IMR-90 (cell line): ENCODE data around the gene CERS4. TPM values are rescaled to one million over a fixed set of nuclear protein-coding genes. Genes with fewer than 3 reads are reported as not detected.

Source experiments
- ATAC-seq: fragments of 200-7000 bp; cut with Tn5 transposase; 2 replicates; pipeline ENCODE4 v1.9.1; 2020; ENCODE audit warnings: low read depth, mild to moderate bottlenecking, moderate library complexity
- BruUV-seq: library from RNA; stranded (reverse); fragments of 400-500 nt; replicated peaks from 2 replicates; lab custom pipeline; 2021; lab: Mats Ljungman, UMichigan
- CTCF ChIA-PET: fragments of 300-600 bp; formaldehyde crosslinking; extraction: SDS; loops from one replicate; lab custom pipeline; 2021; ENCODE audit warnings: antibody characterized with exemption; lab: Yijun Ruan, JAX
- POLR2A ChIA-PET: fragments of 300-600 bp; sonication (Branson Sonifier 250); formaldehyde crosslinking; loops from one replicate; lab custom pipeline; 2022; ENCODE audit warnings: antibody characterized with exemption; ENCODE audit not compliant: unreplicated experiment; lab: Charles Lee
- DNase-seq: peaks from one replicate; pipeline ENCODE4 v3.0.0; 2013
- H2AFZ ChIP-seq: replicated peaks from 2 replicates; pipeline ENCODE3; 2013; ENCODE audit warnings: low read length, mild to moderate bottlenecking; ENCODE audit not compliant: poor library complexity
- H2AK5ac ChIP-seq: 2 replicates; pipeline ENCODE4 v1.6.1; 2013; ENCODE audit warnings: low read depth, low read length, inconsistent platforms
- H2AK9ac ChIP-seq: replicated peaks from 2 replicates; pipeline ENCODE3; 2013; ENCODE audit warnings: mild to moderate bottlenecking, low read depth, low read length, moderate library complexity; ENCODE audit not compliant: poor library complexity
- H2BK120ac ChIP-seq: 2 replicates; pipeline ENCODE4 v1.6.1; 2013; ENCODE audit warnings: low read depth, low read length, inconsistent platforms
- H2BK15ac ChIP-seq: 3 replicates; pipeline ENCODE4 v1.6.1; 2013; ENCODE audit warnings: low read depth, low read length, inconsistent platforms
- H2BK20ac ChIP-seq: 2 replicates; pipeline ENCODE4 v1.6.1; 2013; ENCODE audit warnings: low read depth, mild to moderate bottlenecking, inconsistent platforms, low read length, moderate library complexity
- H2BK5ac ChIP-seq: 2 replicates; pipeline ENCODE4 v1.6.1; 2013; ENCODE audit warnings: mild to moderate bottlenecking, low read depth, low read length, inconsistent platforms; ENCODE audit not compliant: poor library complexity, severe bottlenecking
- H3K14ac ChIP-seq: replicated peaks from 2 replicates; pipeline ENCODE4 v1.6.1; 2013; ENCODE audit warnings: low read depth, low read length, inconsistent platforms
- H3K18ac ChIP-seq: 2 replicates; pipeline ENCODE4 v1.6.1; 2013; ENCODE audit warnings: low read depth, low read length, control low read depth
- H3K23ac ChIP-seq: 2 replicates; pipeline ENCODE4 v1.6.1; 2013; ENCODE audit warnings: low read depth, low read length, inconsistent platforms
- H3K27ac ChIP-seq: 2 replicates; pipeline ENCODE4 v1.5.1; 2013; ENCODE audit warnings: mild to moderate bottlenecking, control low read depth, low read length; ENCODE audit not compliant: insufficient read depth
- H3K27me3 ChIP-seq: 2 replicates; pipeline ENCODE4 v1.6.1; 2013; ENCODE audit warnings: low read length; ENCODE audit not compliant: control insufficient read depth, insufficient read depth
- H3K36me3 ChIP-seq: 2 replicates; pipeline ENCODE4 v1.6.1; 2013; ENCODE audit warnings: low read length, mixed read lengths; ENCODE audit not compliant: control insufficient read depth, insufficient read depth
- H3K4ac ChIP-seq: 2 replicates; pipeline ENCODE4 v1.6.1; 2013; ENCODE audit warnings: low read depth, low read length, inconsistent platforms
- H3K4me1 ChIP-seq: 2 replicates; pipeline ENCODE4 v1.6.1; 2013; ENCODE audit warnings: low read length, mixed read lengths; ENCODE audit not compliant: control insufficient read depth, insufficient read depth
- H3K4me2 ChIP-seq: 2 replicates; pipeline ENCODE4 v1.6.1; 2013; ENCODE audit warnings: low read depth, mild to moderate bottlenecking, control low read depth, low read length, moderate library complexity
- H3K4me3 ChIP-seq: 2 replicates; pipeline ENCODE4 v1.5.1; 2013; ENCODE audit warnings: low read depth, mild to moderate bottlenecking, control low read depth, low read length, moderate library complexity; ENCODE audit not compliant: insufficient read depth
- H3K56ac ChIP-seq: 2 replicates; pipeline ENCODE4 v1.6.1; 2013; ENCODE audit warnings: low read length, inconsistent platforms; ENCODE audit not compliant: insufficient read depth; ENCODE audit errors: extremely low read depth
- H3K79me1 ChIP-seq, 2 experiments: 2 replicates each; pipeline ENCODE4 v1.6.1; 2013; ENCODE audit warnings: low read length in 2 of 2, inconsistent platforms in 1 of 2, low read depth in 1 of 2
- H3K9ac ChIP-seq: 2 replicates; pipeline ENCODE4 v1.6.1; 2013; ENCODE audit warnings: low read depth, low read length, control low read depth
- H3K9me1 ChIP-seq: 2 replicates; pipeline ENCODE4 v1.6.1; 2013; ENCODE audit warnings: low read length, inconsistent platforms; ENCODE audit not compliant: insufficient read depth
- H3K9me3 ChIP-seq: 2 replicates; pipeline ENCODE4 v1.6.1; 2013; ENCODE audit warnings: low read length; ENCODE audit not compliant: control insufficient read depth, insufficient read depth
- H4K20me1 ChIP-seq: 2 replicates; pipeline ENCODE4 v1.6.1; 2013; ENCODE audit warnings: low read length, inconsistent platforms; ENCODE audit not compliant: insufficient read depth
- H4K5ac ChIP-seq: 2 replicates; pipeline ENCODE4 v1.6.1; 2013; ENCODE audit warnings: mild to moderate bottlenecking, low read depth, low read length, control low read depth
- H4K8ac ChIP-seq, 2 experiments: 2 replicates each; pipeline ENCODE4 v1.6.1; 2013; ENCODE audit warnings: low read depth in 2 of 2, low read length in 2 of 2, control low read depth in 1 of 2, inconsistent platforms in 1 of 2
- H4K91ac ChIP-seq: 2 replicates; pipeline ENCODE4 v1.6.1; 2013; ENCODE audit warnings: low read depth, low read length, inconsistent platforms; ENCODE audit not compliant: insufficient read depth
- BHLHE40 ChIP-seq: fragments of 150-350 bp; IDR thresholded peaks from 2 replicates; pipeline ENCODE4 v1.6.1; 2016; ENCODE audit warnings: mild to moderate bottlenecking, low read depth, low read length
- CEBPB ChIP-seq: IDR thresholded peaks from 2 replicates; pipeline ENCODE4 v1.6.1; 2012; ENCODE audit warnings: low read depth, low read length, improper control_type of control experiment
- CHD1 ChIP-seq: IDR thresholded peaks from 2 replicates; pipeline ENCODE4 v1.6.1; 2012; ENCODE audit warnings: low read depth, low read length, improper control_type of control experiment
- ELK1 ChIP-seq: fragments of 150-350 bp; IDR thresholded peaks from 2 replicates; pipeline ENCODE4 v1.6.1; 2016; ENCODE audit warnings: low read depth, mild to moderate bottlenecking, low read length, moderate library complexity, borderline replicate concordance
- FOS ChIP-seq: fragments of 150-350 bp; IDR thresholded peaks from 2 replicates; pipeline ENCODE4 v1.6.1; 2016; ENCODE audit warnings: low read depth, low read length
- MAFK ChIP-seq: IDR thresholded peaks from 2 replicates; pipeline ENCODE4 v1.6.1; 2012; ENCODE audit warnings: low read depth, low read length, improper control_type of control experiment
- NFE2L2 ChIP-seq: fragments of 150-350 bp; IDR thresholded peaks from 2 replicates; pipeline ENCODE4 v1.6.1; 2016; ENCODE audit warnings: low read depth, mild to moderate bottlenecking, low read length
- RCOR1 ChIP-seq: IDR thresholded peaks from 2 replicates; pipeline ENCODE4 v1.6.1; 2012; ENCODE audit warnings: mild to moderate bottlenecking, low read length, improper control_type of control experiment; ENCODE audit not compliant: insufficient replicate concordance
- SMC3 ChIP-seq: fragments of 150-350 bp; IDR thresholded peaks from 2 replicates; pipeline ENCODE4 v1.6.1; 2016; ENCODE audit warnings: low read depth, mild to moderate bottlenecking, antibody characterized with exemption, low read length, moderate library complexity
- WGBS, 2 experiments: methylation state at CpG; one replicate each; pipeline versions ENCODE4 v1.1.5 to v1.1.7; 2013; ENCODE audit warnings: missing lambda C conversion rate in 2 of 2; ENCODE audit not compliant: insufficient read length in 1 of 2; ENCODE audit errors: extremely low coverage in 2 of 2; 5-methylcytosine and 5-hydroxymethylcytosine counted together
- dilution Hi-C: fragments of 300-500 bp; cut with HindIII; formaldehyde crosslinking; loops from one replicate; pipeline ENCODE4 v1.14.3; 2018; ENCODE audit warnings: low sequenced_read_pairs; ENCODE audit not compliant: unreplicated experiment
- in situ Hi-C: fragments of 300-500 bp; cut with MboI; formaldehyde crosslinking; loops from 3 replicates; pipeline ENCODE4 v1.14.3; 2019; ENCODE audit warnings: low sequenced_read_pairs, inconsistent platforms, mixed read lengths
- intact Hi-C: fragments of 100-400 bp; cut with micrococcal nuclease; formaldehyde crosslinking; loops from 2 replicates; pipeline ENCODE4 v1.10.0; 2022
- polyA plus RNA-seq, 3 experiments: library from polyadenylated mRNA; depleted of rRNA; stranded (reverse); fragments of >200 nt; gene quantifications; 2 replicates each; pipeline ENCODE4 v1.2.3, GENCODE V29; 2012; ENCODE audit warnings: low replicate concordance in 1 of 3
- total RNA-seq: library from RNA; depleted of rRNA; stranded (reverse); fragments of >200 nt; gene quantifications from 2 replicates; pipeline ENCODE4 v1.2.3, GENCODE V29; 2012
- TF ChIP-seq, protein P1 (sequence below): fragments of 150-350 bp; IDR thresholded peaks from 2 replicates; pipeline ENCODE4 v1.6.1; 2017; ENCODE audit warnings: mild to moderate bottlenecking, antibody characterized with exemption, low read length, low read depth

The CERS4 gene
- total and polyA plus RNA-seq, 2 of the 4 experiments (the other 2 are of a cell fraction) = 3.2 to 5.7 TPM

GRCh38 chr19:8240274-8241229, 31.4 kb downstream of the CERS4 start (continued):
- TF ChIP-seq, protein P1, sequence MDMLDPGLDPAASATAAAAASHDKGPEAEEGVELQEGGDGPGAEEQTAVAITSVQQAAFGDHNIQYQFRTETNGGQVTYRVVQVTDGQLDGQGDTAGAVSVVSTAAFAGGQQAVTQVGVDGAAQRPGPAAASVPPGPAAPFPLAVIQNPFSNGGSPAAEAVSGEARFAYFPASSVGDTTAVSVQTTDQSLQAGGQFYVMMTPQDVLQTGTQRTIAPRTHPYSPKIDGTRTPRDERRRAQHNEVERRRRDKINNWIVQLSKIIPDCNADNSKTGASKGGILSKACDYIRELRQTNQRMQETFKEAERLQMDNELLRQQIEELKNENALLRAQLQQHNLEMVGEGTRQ = peak; percentile 98

GRCh38 chr19:8241646-8242045, 32.5 kb downstream of the CERS4 start:
- no peak overlapping the region for H3K4me2 ChIP-seq
- H4K91ac ChIP-seq = no peak overlapping the region
- no peak overlapping the region for H3K27ac ChIP-seq
- H2BK15ac ChIP-seq = no peak overlapping the region
- ATAC-seq (no peak), DNase-seq (no peak)
- H3K23ac ChIP-seq = no peak overlapping the region
- no peak overlapping the region; the same call in 1 of the 2 replicates for H2AK5ac ChIP-seq
- H2AFZ ChIP-seq = no peak overlapping the region
- H2AK9ac ChIP-seq = peak overlapping the region; percentile 90
- ChIA-PET POLR2A (interaction anchor here (0.6 kb wide), 1 partner anchor 77 kb away, joined by 12 read pairs; no protein-coding TSS in a partner anchor), CTCF (no interaction called here)
- no peak overlapping the region for H3K4me3 ChIP-seq
- peaks cover 2% of the 10 kb centered on the region; the same call in 1 of the 2 replicates for H3K27me3 ChIP-seq
- no peak overlapping the region for H3K18ac ChIP-seq
- H2BK5ac ChIP-seq = no peak overlapping the region
- no peak overlapping the region for H3K9ac ChIP-seq
- no peak overlapping the region for H3K56ac ChIP-seq
- no peak overlapping the region for H3K4ac ChIP-seq
- peaks cover 10% of the 10 kb centered on the region; the same call in 1 of the 2 replicates for H3K4me1 ChIP-seq
- dilution Hi-C loops = no loop called here
- intact Hi-C loops = no loop called here
- H4K5ac ChIP-seq = no peak overlapping the region
- in situ Hi-C loops = no loop called here
- no TSS peak for BruUV-seq
- H3K79me1 ChIP-seq = no peaks in the 10 kb centered on the region
- H3K14ac ChIP-seq = no peak overlapping the region
- peaks cover 4% of the 10 kb centered on the region; the same call in 1 of the 2 replicates for H4K20me1 ChIP-seq
- no peak overlapping the region for H2BK20ac ChIP-seq
- peaks cover 11% of the 10 kb centered on the region for H3K9me3 ChIP-seq
- H2BK120ac ChIP-seq = no peak overlapping the region
- H3K9me1 ChIP-seq = no peaks in the 10 kb centered on the region
- 88% methylated on average over 4 of the region's 4 CpGs; no CpG with 5 or more reads in 1 of the 2 experiments for WGBS, 2 experiments
- no peaks in the 10 kb centered on the region for H3K36me3 ChIP-seq
- no peak overlapping the region for H4K8ac ChIP-seq
- TF ChIP-seq FOS (no peak), CEBPB (no peak), SMC3 (no peak), NFE2L2 (no peak), MAFK (no peak), BHLHE40 (no peak), RCOR1 (no peak), ELK1 (no peak), CHD1 (no peak)
- TF ChIP-seq, protein P1 = no peak
